ENCODE data around the gene CUBN.

CUBN gene

GRCh38 chr10:17129741-17130140, at the start of gene CUBN:
CUBN (minus strand) TSS chr10:17129811; CDS start chr10:17129765, 46 bp downstream.
- no peak for DNase-seq

GRCh38 chr10:17179002-17179401, 49.4 kb upstream of the CUBN start:
- DNase-seq: no peak

- no peak for DNase-seq
Measured at GRCh38 chr10:17178006-17178405, 48.4 kb upstream of the CUBN start.

GRCh38 chr10:17177014-17177413, 47.4 kb upstream of the CUBN start:
- no peak for DNase-seq

GRCh38 chr10:17176091-17176490, 46.5 kb upstream of the CUBN start:
- no peak for DNase-seq

GRCh38 chr10:17175551-17175950, 45.9 kb upstream of the CUBN start:
- DNase-seq: no peak

GRCh38 chr10:17174626-17175025, 45.0 kb upstream of the CUBN start:
- DNase-seq: no peak

GRCh38 chr10:17171141-17171641, 41.6 kb upstream of the CUBN start:
- no peak for DNase-seq

GRCh38 chr10:17169803-17170202, 40.2 kb upstream of the CUBN start:
- no peak for DNase-seq

GRCh38 chr10:17166699-17167098, 37.1 kb upstream of the CUBN start:
- DNase-seq: no peak

GRCh38 chr10:17162828-17163227, 33.2 kb upstream of the CUBN start:
- DNase-seq: no peak

GRCh38 chr10:17161775-17162174, 32.2 kb upstream of the CUBN start:
- DNase-seq: no peak

- no peak for DNase-seq
Measured at GRCh38 chr10:17157024-17157423, 27.4 kb upstream of the CUBN start.

- DNase-seq: no peak
Measured at GRCh38 chr10:17155826-17156225, 26.2 kb upstream of the CUBN start.

- no peak for DNase-seq
Measured at GRCh38 chr10:17154116-17154515, 24.5 kb upstream of the CUBN start.

- no peak for DNase-seq
Measured at GRCh38 chr10:17153321-17153720, 23.7 kb upstream of the CUBN start.

GRCh38 chr10:17151716-17152115, 22.1 kb upstream of the CUBN start:
- no peak for DNase-seq

- no peak for DNase-seq
Measured at GRCh38 chr10:17147884-17148489, 18.4 kb upstream of the CUBN start.

- no peak for DNase-seq
Measured at GRCh38 chr10:17146892-17147291, 17.3 kb upstream of the CUBN start.

- DNase-seq: no peak
Measured at GRCh38 chr10:17145239-17145638, 15.6 kb upstream of the CUBN start.

- DNase-seq: no peak
Measured at GRCh38 chr10:17144757-17145156, 15.1 kb upstream of the CUBN start.

GRCh38 chr10:17144032-17144431, 14.4 kb upstream of the CUBN start:
- DNase-seq: no peak

- no peak for DNase-seq
Measured at GRCh38 chr10:17143055-17143690, 13.6 kb upstream of the CUBN start.

GRCh38 chr10:17141504-17142229, 12.1 kb upstream of the CUBN start:
- DNase-seq: no peak
